ENCODE data around the gene WEE1.

The WEE1 gene

DNA sequence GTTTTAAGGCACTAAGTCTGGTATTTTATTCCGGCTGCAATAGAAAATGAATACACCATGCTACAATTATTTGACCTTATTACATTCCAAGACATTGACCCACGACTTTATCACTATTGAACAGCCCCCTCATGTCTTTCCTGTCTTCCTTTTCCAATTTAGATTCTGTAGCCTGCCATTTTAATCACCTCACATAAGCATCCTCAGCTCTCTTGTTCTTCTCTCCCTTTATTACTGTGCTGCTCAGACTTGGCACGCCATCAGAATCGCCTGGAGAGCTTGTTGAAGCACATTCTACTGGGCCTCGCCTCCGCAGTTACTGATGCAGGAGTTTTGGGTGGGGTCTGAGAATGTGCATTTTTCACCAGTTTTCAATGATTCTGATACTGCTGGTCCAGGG, 51.7 kb downstream of the WEE1 start:
- DNase-seq, result no peak

DNA sequence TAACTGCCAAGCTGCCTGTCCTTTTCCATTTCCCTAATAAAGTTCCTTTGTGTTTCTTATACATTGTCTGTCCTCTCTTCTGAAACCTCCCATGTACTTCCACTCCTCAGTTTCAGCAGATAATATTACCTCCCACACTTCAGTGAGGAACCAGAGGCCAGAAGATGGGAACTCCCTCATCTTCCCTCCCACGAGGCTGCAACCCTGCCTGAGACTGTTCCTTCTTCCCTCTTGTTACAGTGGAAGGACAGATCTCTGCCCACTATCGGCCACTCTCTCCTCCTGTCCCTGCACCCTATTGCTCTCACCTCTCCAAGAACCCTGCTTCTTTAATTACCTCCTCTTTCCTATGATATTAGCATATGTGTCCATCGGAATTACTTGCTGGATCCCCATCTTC, 52.3 kb downstream of the WEE1 start:
- DNase-seq, result no peak

DNA sequence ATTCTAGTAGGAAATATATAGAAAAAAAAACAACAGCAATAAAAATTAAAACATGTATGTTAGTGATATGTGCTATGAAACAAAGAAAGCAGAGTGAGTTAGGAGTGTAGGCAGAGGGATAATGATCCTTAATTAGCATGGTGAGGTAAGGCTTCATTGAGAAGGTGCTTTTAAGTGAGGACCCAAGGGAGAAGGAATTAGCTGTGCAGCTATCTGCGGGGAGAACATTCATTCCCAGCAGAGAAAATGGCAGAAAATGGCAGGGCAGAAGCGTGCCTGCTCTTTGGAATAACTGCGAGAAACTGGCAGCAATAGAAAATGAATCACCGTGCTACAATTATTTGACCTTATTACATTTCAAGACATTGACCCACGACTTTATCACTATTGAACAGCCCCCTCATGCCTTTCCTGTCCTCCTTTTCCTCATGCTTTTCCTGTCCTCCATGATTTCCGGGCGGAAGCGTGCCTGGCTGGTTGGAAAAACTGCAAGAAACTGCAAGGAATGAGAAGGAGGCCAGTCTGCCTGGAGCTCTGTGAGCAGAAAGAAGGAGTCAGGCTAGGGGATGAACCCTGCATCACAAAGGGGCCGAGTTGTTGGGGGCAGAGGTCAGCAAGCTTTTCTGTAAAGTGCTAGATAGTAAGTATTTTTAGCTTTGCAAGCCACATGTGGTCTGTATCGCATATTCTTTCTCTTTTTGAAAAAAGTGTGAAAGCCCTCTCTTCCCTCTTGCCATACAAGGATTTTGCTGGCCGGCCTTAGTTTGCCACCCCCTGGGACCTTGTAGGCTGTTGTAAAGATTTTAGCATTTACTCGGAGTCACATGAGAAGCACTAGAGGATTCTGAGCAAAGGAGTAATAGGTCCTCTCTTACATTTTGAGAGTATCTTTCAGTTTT, 53.3 kb downstream of the WEE1 start:
- no peak for DNase-seq

DNA sequence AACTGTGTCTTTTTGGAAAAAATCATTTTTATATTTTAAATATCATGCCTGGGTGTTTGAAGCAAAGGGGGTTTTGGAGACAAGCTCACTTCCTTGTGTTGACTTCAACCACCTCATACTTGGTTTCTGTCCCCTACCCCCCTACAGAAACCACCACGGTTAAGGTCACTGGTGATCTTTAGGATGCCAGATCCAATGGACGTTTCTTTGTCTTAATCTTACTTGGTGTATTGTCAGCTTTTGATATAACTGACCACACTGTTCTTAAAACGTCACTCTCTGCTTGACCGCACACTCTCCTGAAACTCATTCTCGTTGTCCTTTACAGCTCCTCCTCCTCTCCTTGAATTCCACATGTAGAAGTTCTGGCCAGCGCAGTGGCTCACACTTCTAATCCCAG, 55.6 kb downstream of the WEE1 start:
- DNase-seq, result no peak

DNA sequence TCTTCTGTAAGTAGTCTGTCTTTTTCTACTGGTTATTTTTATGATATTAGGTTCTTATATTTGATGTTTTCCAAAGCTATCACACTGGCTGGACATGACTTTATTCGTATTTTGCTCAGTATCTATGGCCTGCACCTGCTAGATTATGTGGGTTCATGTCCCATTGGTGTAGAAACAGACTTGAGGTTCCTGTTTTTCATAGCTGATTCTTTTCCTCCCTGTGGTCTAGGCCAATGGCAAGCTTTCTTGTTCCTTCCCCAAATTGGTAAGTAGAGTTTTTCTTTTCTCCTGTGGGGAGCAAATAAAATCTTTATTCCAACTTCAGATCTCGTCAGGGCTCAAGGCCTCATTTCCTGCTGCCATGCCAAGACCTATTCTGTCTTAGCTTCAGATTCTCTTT, 60.2 kb downstream of the WEE1 start:
- no peak for DNase-seq

DNA sequence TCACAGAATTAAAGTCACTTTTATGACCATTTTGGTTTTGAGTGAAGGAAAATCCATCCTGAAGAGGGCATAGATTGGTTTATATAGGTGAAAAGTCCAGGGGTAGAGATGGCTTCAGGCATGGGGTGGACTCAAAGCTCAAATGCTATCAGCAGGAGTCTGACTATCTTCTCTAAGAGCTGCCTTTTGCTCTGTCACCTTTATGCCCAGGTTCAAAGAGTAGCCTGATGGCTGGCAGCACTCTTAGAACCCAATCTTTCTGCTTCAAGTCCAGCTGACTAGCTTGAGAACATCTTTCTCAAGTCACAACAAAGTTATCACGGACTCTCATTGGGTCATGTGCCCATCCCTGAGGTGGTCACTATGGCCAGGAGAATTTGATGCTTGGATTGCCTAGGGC, 63.2 kb downstream of the WEE1 start:
- no peak for DNase-seq

- DNase-seq, result no peak
Measured at GRCh38 chr11:9639099-9639498, 65.6 kb downstream of the WEE1 start.
